ENCODE data around the gene OBSCN. TPM values are rescaled to one million over a fixed set of nuclear protein-coding genes. Genes with fewer than 3 reads are reported as not detected.

The OBSCN gene
- total and polyA plus RNA-seq, 10 of the 15 experiments (the other 5 are each of a cell fraction or from before 2014, with no cell fraction given): 0.01 to 0.36 (median 0.08) TPM; not detected in 2

DNA sequence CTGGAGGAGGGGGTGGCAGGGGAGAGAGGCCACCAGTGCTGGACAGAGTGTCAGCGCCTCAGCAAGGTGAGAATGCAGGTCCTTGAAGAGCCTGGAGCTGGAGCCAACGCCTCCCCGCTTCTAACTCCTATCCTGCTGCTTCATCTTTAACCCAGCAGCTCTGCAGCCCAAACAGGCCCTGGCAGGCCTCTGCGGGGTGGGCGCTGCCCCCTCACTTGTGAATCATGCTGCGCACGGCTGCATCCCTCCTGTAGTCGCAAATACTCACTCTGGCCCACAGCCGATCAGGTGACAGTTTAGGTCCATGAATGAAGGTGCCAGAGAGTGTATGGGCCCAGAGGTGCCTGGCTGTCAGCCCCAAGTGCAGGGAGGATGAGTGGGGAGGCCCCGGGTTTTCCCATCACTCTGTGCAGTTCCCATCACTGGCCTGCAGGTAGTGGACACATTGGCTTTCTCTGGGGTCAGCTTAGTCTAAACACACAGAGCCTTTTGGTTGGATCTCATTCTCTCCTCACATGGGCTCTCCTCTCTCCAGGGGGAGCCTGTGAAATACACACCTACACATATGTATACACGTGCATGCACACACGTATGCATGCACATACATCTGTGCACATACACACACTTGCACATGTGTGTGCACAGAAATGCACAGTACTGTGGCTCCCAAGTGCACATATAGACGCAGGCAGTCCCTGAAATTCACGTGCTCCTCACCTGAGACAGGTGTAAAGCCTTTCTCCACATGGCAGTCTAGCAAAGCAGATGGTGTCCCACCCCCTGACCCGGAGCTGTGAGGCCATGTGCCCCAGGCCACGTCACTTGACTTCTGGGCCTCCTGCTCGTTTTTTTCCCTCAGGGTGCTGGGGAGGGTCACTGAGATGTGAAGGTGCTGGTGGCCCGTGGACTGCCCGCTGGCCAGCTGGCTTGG, 146.8 kb downstream of the OBSCN start:
- intact Hi-C loops (cut with micrococcal nuclease; ENCODE audit: unreplicated experiment): no loop called here
- Histone ChIP-seq H3K79me2 (ENCODE audit: control insufficient read depth, insufficient read depth, low read length) (no peaks in the 10 kb centered on the region), H3K27me3 (replicated peaks in 1 of 2; ENCODE audit: control insufficient read depth in 2 of 2, insufficient read depth in 2 of 2, low read length in 1 of 2) (no peaks in the 10 kb centered on the region; a peak in 2 of 4 replicates), H3K4me2 (ENCODE audit: control insufficient read depth, insufficient read depth) (no peak overlapping the region), H3K4me1 (ENCODE audit: control insufficient read depth, insufficient read depth, low read length) (no peaks in the 10 kb centered on the region), H3K36me3 (ENCODE audit: control insufficient read depth in 2 of 2, insufficient read depth in 2 of 2, low read length in 1 of 2) (no peaks in the 10 kb centered on the region), H3K27ac (ENCODE audit: control insufficient read depth, insufficient read depth) (no peak overlapping the region), H4K20me1 (ENCODE audit: control insufficient read depth, insufficient read depth) (no peaks in the 10 kb centered on the region; the same call in 1 of the 2 replicates), H3K4me3 (no peak overlapping the region), H3K9me3 (replicated peaks; ENCODE audit: control insufficient read depth, insufficient read depth, low read length) (no peaks in the 10 kb centered on the region), H3K9ac (ENCODE audit: control insufficient read depth, insufficient read depth, low read length) (no peak overlapping the region), H2AFZ (ENCODE audit: control insufficient read depth, low read depth, low read length) (no peak overlapping the region)
- no peak for DNase-seq (ENCODE audit: low read depth, low spot score)
- SMC1A ChIA-PET (ENCODE audit: uncharacterized antibody, unreplicated experiment): no interaction called here
- no peak for FAIRE-seq
- TF ChIP-seq, protein P1, sequence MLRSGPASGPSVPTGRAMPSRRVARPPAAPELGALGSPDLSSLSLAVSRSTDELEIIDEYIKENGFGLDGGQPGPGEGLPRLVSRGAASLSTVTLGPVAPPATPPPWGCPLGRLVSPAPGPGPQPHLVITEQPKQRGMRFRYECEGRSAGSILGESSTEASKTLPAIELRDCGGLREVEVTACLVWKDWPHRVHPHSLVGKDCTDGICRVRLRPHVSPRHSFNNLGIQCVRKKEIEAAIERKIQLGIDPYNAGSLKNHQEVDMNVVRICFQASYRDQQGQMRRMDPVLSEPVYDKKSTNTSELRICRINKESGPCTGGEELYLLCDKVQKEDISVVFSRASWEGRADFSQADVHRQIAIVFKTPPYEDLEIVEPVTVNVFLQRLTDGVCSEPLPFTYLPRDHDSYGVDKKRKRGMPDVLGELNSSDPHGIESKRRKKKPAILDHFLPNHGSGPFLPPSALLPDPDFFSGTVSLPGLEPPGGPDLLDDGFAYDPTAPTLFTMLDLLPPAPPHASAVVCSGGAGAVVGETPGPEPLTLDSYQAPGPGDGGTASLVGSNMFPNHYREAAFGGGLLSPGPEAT (IDR thresholded peaks at IDR 0.05; ENCODE audit: low read depth): no peak
- TF ChIP-seq, protein P2, sequence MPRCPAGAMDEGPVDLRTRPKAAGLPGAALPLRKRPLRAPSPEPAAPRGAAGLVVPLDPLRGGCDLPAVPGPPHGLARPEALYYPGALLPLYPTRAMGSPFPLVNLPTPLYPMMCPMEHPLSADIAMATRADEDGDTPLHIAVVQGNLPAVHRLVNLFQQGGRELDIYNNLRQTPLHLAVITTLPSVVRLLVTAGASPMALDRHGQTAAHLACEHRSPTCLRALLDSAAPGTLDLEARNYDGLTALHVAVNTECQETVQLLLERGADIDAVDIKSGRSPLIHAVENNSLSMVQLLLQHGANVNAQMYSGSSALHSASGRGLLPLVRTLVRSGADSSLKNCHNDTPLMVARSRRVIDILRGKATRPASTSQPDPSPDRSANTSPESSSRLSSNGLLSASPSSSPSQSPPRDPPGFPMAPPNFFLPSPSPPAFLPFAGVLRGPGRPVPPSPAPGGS (IDR thresholded peaks at IDR 0.05; ENCODE audit: borderline replicate concordance, insufficient read depth, low read depth, low read length, poor library complexity, severe bottlenecking): peak; percentile 50
- POLR2A ChIA-PET: no interaction called here
- CTCF ChIA-PET: no interaction called here
- RAD21 ChIA-PET (ENCODE audit: unreplicated experiment): no interaction called here
- 22% methylated on average over 19 of the region's 19 CpGs for WGBS (ENCODE audit: insufficient coverage, insufficient replicate concordance, low lambda C conversion rate, missing lambda C conversion rate)
- no TSS peak for BruUV-seq (replicated peaks)
- in situ Hi-C loops (cut with MboI): no loop called here
- ATAC-seq: no peak; the same call in 2 of the 3 replicates
